Ovary (tissue), 9 donors: ENCODE data around the gene IFT57. TPM values are rescaled to one million over a fixed set of nuclear protein-coding genes. Genes with fewer than 3 reads are reported as not detected.

ENCODE experiments used
- DNase-seq, 5 donors: peaks; one replicate each; pipeline ENCODE4 v3.0.0-alpha.2; 2019 to 2020
- H3K27ac ChIP-seq, 2 donors: fragments of 200-600 bp; one replicate each; pipeline versions ENCODE4 v1.5.1 to v1.8.0; 2019 to 2022
- H3K27me3 ChIP-seq: fragments of 200-600 bp; one replicate; pipeline ENCODE4 v1.8.0; 2022
- H3K36me3 ChIP-seq: fragments of 200-600 bp; sonication (generic); one replicate; pipeline ENCODE4 v1.5.1; 2019
- H3K4me1 ChIP-seq: one replicate; pipeline ENCODE4 v1.8.1; 2013; ENCODE audit warnings: mild to moderate bottlenecking, moderate library complexity; ENCODE audit not compliant: insufficient read depth
- H3K4me3 ChIP-seq: fragments of 200-600 bp; sonication (generic); one replicate; pipeline ENCODE4 v1.5.1; 2017
- H3K9me3 ChIP-seq, 2 donors: fragments of 200-600 bp in 1 of 2; sonication (generic) in 1 of 2; one replicate each; pipeline versions ENCODE4 v1.5.1 to v1.8.1; 2013 to 2019; ENCODE audit warnings: mild to moderate bottlenecking in 1 of 2, moderate library complexity in 1 of 2
- EP300 ChIP-seq: sonication (generic); formaldehyde crosslinking; IDR thresholded peaks from one replicate; pipeline ENCODE4 v1.6.1; 2017; ENCODE audit warnings: antibody characterized with exemption
- POLR2A ChIP-seq: fragments of 450-650 bp; IDR thresholded peaks from one replicate; pipeline ENCODE4 v1.6.1; 2017; ENCODE audit warnings: antibody characterized with exemption, mild to moderate bottlenecking, moderate library complexity
- WGBS, 3 donors: extraction: QIAGEN DNeasy Blood & Tissue Kit in 1 of 3; methylation state at CpG; one replicate each; pipeline versions ENCODE4 v1.1.5 to v1.1.7; 2013 to 2017; 5-methylcytosine and 5-hydroxymethylcytosine counted together
- intact Hi-C, 4 donors: fragments of 100-400 bp; cut with DNase I; formaldehyde crosslinking; loops; one replicate each; pipeline versions ENCODE4 v1.11.0 to v1.15.1; 2022 to 2023
- polyA plus RNA-seq, 2 donors: library from polyadenylated mRNA; stranded (reverse); fragments of 200-250 nt in 1 of 2; fragments of 350-450 nt in 1 of 2; fragmentation: Illumina TruSeq in 1 of 2; extraction: RNeasy Lipid Tissue Mini Kit (QIAGEN cat#74804) in 1 of 2; gene quantifications; one replicate each; pipeline ENCODE4 v1.2.3, GENCODE V29; 2013 to 2014
- total RNA-seq, 7 donors: library from RNA; depleted of rRNA in 2 of 7; stranded (reverse); fragments of >200 nt in 2 of 7; fragmentation: NEBNext Ultra II Directional in 3 of 7; extraction: Animal tissue kit (Norgen Biotek cat#: 25700) in 3 of 7; gene quantifications; one replicate each; pipeline versions ENCODE4 v1.1.0 to v1.2.4, GENCODE V29; 2016 to 2023
- TF ChIP-seq, protein P1 (sequence below), 3 donors: fragments of 450-650 bp in 2 of 3; fragments of 200-600 bp in 1 of 3; IDR thresholded peaks; one replicate each; pipeline versions ENCODE4 v1.5.1 to v1.8.0; 2016 to 2022; ENCODE audit warnings: antibody characterized with exemption in 3 of 3, mild to moderate bottlenecking in 1 of 3
- donor health status: DM: no; HTN: no; CAD: no; lungs with moderate emphysema.
- donor health status: DM: no; HTN: no; CAD: no.
- donor health status: Bipolar disorder and iron deficiency.
- donor health status: DM: yes; HTN: yes; CAD: no.
- donor health status: DM: no; HTN: no; CAD: no.
- donor health status: DM: yes; HTN: yes; CAD: no.

The IFT57 gene
- total and polyA plus RNA-seq, 9 donors: 31.0 to 155 (median 50.0) TPM

GRCh38 chr3:108123326-108123725 lies 98.9 kb downstream of the IFT57 start:
- no peak for TF ChIP-seq EP300
- no peak for TF ChIP-seq POLR2A
- TF ChIP-seq, protein P1, sequence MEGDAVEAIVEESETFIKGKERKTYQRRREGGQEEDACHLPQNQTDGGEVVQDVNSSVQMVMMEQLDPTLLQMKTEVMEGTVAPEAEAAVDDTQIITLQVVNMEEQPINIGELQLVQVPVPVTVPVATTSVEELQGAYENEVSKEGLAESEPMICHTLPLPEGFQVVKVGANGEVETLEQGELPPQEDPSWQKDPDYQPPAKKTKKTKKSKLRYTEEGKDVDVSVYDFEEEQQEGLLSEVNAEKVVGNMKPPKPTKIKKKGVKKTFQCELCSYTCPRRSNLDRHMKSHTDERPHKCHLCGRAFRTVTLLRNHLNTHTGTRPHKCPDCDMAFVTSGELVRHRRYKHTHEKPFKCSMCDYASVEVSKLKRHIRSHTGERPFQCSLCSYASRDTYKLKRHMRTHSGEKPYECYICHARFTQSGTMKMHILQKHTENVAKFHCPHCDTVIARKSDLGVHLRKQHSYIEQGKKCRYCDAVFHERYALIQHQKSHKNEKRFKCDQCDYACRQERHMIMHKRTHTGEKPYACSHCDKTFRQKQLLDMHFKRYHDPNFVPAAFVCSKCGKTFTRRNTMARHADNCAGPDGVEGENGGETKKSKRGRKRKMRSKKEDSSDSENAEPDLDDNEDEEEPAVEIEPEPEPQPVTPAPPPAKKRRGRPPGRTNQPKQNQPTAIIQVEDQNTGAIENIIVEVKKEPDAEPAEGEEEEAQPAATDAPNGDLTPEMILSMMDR (IDR thresholded peaks at IDR 0.05): no peak
- Histone ChIP-seq H3K4me1 (no peaks in the 10 kb centered on the region), H3K4me3 (no peak overlapping the region), H3K36me3 (no peaks in the 10 kb centered on the region), H3K27ac (no peak overlapping the region), H3K27me3 (no peaks in the 10 kb centered on the region), H3K9me3 (no peaks in the 10 kb centered on the region)
- 48 to 88% (median 71%) methylated on average over 3 of the region's 3 CpGs for WGBS, 3 donors
- DNase-seq: no peak
- intact Hi-C loops: no loop called here

DNA sequence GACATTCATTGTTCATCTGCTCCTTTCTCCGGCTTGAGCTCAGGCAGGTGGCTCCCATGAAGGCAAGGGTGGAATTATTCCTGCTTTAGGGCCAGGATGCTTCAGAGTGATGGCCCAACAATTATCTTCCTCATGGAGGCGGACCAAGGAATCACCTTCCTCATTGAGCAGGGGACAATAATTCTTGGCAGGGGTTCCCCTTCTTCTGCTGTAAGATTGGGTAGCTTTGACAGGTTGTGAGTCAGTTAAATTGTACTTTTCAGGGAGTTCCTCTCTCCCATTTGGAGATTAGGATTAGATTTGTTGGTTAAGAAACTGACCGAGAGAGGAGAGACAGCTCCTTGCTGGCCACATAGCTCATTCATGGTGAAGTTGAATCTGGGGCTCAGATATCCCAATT lies 99.9 kb downstream of the IFT57 start:
- H3K36me3 ChIP-seq: no peaks in the 10 kb centered on the region
- H3K4me1 ChIP-seq: no peaks in the 10 kb centered on the region
- no peak for DNase-seq
- intact Hi-C loops: no loop called here
- no peak overlapping the region for H3K27ac ChIP-seq
- H3K27me3 ChIP-seq: no peaks in the 10 kb centered on the region
- no peaks in the 10 kb centered on the region for H3K9me3 ChIP-seq
- WGBS, 3 donors: 83 to 90% (median 85%) methylated on average over 3 of the region's 3 CpGs
- H3K4me3 ChIP-seq: no peak overlapping the region
- TF ChIP-seq POLR2A (no peak), EP300 (no peak)
- TF ChIP-seq, protein P1 (IDR thresholded peaks at IDR 0.05): no peak

DNA sequence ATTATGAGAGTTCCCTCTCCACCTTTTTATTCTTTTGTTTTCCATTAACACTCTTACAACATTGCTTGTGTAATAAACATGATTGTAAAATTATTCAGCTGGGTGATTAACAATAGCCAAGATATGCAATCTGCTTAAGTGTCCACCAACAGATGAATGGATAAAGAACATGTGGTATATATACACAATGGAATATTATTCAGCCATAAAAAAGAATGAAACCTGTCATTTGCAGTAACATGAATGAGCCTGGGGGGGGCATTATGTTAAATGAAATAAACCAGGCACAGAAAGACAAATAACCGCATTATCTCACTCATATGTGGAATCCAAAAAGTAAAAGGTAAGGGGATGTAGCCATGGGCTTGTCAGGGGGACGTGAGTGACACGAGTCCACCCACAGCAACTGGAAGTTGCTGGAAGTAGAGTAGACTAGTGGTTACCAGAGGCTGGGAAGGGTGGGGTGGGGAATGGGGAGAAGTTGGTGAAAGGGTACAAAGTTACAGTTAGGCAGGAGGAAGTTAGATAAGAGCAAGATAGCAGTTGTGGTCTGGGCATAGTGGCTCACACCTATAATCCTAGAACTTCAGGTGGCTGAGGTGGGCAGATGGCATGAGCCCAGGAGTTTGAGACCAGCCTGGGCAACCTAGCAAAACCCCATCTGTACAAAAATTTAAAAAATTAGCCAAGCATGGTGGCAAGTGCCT lies 102.7 kb downstream of the IFT57 start:
- DNase-seq: no peak
- no peak overlapping the region for H3K27ac ChIP-seq
- TF ChIP-seq, protein P1 (IDR thresholded peaks at IDR 0.05): no peak
- H3K4me3 ChIP-seq: no peak overlapping the region
- no peaks in the 10 kb centered on the region for H3K4me1 ChIP-seq
- WGBS, 3 donors: 96 to 99% (median 98%) methylated on average over 3 of the region's 3 CpGs
- H3K27me3 ChIP-seq: no peaks in the 10 kb centered on the region
- intact Hi-C loops: no loop called here
- H3K36me3 ChIP-seq: no peaks in the 10 kb centered on the region
- H3K9me3 ChIP-seq: no peaks in the 10 kb centered on the region

GRCh38 chr3:108118038-108118768 lies 104.0 kb downstream of the IFT57 start:
- DNase-seq: no peak
- Histone ChIP-seq H3K4me1 (no peaks in the 10 kb centered on the region), H3K27me3 (no peaks in the 10 kb centered on the region), H3K27ac (no peak overlapping the region), H3K9me3 (no peaks in the 10 kb centered on the region), H3K4me3 (no peak overlapping the region), H3K36me3 (no peaks in the 10 kb centered on the region)
- TF ChIP-seq POLR2A: no peak
- no peak for TF ChIP-seq EP300
- TF ChIP-seq, protein P1 (IDR thresholded peaks at IDR 0.05): no peak
- WGBS, 3 donors: 66 to 80% (median 75%) methylated on average over 6 of the region's 6 CpGs
- intact Hi-C loops: no loop called here
